GM21723 (cell line): Measurements from ENCODE around the gene ABCB11.

ENCODE experiments used
- ATAC-seq: cut with Tn5 transposase; IDR thresholded peaks from one replicate; pipeline ENCODE4 v1.9.1; 2021; ENCODE audit warnings: mild to moderate bottlenecking, moderate library complexity; ENCODE audit not compliant: unreplicated experiment

Gene ABCB11

GRCh38 chr2:168981651-168982050 is 49.5 kb downstream of the ABCB11 start:
- ATAC-seq: no peak

GRCh38 chr2:168978461-168978861 is 52.7 kb downstream of the ABCB11 start:
- ATAC-seq: no peak

- no peak for ATAC-seq
These were observed 53.5 kb downstream of the ABCB11 start for GRCh38 chr2:168977608-168978007.

DNA sequence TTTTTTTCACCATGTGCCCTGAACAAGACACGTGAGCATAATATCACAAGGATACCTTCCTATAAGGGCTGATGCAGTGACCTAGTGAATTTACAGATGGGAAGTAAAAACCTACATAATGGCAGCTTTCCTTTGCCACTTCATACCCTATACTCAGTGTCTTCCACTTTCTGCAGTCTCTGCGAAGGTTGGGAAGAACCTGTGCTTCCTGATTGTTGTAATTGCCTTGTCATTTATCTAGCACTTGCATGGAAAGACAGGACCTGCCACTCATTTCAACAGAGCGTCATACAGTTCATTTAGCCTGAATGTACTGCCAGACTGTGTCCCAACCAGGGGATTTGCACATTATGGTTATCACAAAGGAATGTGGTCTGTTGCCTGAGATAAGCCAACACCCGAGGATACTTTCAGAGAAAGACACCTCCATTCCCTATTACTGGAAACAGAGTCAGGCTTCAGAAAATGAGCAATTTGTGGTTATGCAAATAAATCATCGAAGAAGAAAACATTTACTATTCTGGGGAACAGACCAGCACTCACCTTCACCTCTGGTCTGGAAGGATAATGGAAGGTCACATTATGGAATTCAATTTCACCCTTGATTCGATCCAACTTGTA is 55.0 kb downstream of the ABCB11 start:
- ATAC-seq: no peak

DNA sequence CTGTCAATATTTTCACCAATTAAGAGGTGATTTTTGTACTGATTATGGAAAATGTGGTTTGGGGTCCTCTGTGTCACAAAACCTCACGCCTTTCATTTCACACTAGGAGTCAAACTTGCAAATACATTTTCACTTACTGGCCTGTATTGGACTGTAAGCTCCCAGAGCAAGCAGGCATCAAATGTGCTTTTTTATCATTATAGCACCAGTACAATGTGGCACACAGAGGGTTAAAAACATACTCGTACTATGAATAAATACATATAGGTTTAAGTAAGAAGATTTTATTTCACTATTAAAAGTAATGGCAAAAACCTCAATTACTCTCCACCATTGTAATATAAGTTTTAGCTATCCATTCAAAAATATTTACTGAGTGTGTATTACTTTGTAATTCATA is 56.7 kb downstream of the ABCB11 start:
- ATAC-seq: no peak

DNA sequence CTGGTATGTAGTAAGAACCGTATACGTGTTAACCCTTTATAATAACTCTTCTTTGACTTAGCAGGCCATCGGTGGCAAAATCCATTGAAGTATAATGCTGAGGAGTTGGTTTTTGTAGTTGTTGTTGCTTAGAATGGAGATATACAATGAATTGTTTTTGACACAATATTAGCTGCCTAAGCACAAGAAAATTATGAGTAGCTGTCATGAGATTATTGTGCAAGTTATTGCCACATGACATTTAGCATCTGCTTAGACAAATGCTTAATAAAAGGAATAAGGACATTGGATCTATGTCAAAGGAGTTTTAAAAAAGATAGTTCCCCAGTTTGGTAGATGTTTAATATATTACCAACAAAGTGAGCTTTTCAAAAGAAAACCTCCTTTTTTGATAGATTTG is 59.9 kb downstream of the ABCB11 start:
- no peak for ATAC-seq

- no peak for ATAC-seq
These were observed 60.4 kb downstream of the ABCB11 start for GRCh38 chr2:168970711-168971233.

GRCh38 chr2:168969865-168970264 is 61.3 kb downstream of the ABCB11 start:
- ATAC-seq: no peak

DNA sequence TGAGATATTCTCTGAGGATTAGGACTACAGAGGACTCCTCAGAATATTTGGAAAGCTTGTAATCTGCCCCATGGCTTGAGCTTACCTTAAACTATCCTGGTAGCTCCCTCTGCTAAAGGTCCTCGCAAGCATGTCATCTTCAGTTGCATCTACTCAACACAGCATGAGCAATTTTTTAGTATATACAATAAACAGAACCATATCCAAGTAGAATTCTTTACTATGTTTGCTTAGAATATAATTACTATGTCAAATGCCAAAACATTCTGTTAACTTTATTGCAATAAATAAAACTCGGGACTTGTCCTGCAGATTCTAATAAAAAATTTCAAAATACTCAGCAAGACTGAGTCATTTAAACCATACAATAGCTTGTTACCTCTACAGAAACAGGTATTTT is 62.8 kb downstream of the ABCB11 start:
- ATAC-seq: no peak

GRCh38 chr2:168964251-168964807 is 66.8 kb downstream of the ABCB11 start:
- ATAC-seq: no peak

GRCh38 chr2:168962636-168963035 is 68.5 kb downstream of the ABCB11 start:
- no peak for ATAC-seq

DNA sequence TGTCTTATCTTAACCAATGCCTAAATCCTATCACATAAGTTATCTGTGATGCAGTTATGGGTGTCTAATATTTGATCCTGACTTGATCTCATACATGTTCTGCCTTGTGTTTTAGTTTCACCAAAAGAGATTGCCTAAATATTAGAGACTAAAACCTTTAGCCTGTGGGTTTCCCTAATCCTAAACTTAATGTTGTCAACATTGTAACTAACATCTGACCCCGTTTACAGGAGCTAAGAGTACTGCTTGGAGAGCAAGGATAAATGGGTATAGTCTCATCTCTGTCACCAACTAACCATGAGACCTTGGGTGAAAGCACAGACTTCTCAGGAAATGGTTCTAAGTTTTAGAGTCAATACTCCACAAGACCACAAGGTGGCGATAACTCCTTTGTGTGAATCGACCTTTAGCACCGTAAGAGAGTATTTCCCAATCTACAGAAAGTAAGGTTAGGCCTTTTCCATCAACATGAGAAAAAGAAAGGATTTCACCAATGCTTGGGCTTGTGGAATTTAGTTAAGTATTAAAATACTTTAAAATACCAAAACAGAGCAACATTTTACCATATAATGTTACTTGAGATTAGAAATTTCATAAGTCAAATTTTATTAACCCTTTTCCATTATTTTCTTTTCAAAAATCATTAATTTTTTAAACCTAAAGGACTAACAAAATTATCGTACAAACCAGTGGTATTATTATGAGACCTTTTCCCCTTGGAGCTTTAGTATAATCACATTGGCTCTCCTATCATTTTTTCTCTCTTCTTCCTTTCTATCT is 69.5 kb downstream of the ABCB11 start:
- ATAC-seq: peak; percentile 92

DNA sequence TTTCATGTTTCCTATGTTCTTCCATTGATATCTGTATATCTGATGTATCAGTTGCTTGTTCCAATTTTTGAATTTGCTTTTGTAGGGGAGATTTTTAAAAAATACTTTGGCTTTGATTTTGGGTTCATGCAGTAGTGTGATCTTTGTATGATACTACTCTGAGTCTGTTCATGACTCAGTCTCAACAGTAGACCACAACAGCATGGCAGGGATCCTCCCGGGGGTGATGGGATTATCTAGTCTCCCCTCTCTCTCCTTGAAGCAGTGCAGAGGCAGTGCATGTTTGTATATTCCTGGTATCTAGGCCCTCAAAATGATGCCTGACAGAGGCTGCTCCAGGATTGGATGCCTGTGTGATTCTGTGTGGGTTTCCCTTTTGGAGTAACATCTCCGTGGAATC is 74.7 kb downstream of the ABCB11 start:
- ATAC-seq: no peak

DNA sequence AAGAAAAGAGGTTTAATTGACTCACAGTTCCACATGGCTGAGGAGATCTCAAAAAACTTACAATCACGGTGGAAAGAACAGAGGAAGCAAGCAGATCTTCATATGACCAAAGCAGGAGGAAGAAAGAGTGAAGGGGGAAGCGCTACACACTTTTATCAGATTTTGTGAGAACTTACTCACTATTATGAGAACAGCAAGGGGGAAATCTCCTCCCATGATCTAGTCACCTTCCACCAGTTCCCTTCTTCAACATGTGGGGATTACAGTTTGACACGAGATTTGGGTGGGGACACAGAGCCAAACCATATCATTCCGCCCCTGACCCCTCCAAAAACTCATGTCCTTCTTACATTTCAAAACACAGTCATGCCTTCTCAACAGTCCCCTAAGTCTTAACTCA is 75.8 kb downstream of the ABCB11 start:
- no peak for ATAC-seq

DNA sequence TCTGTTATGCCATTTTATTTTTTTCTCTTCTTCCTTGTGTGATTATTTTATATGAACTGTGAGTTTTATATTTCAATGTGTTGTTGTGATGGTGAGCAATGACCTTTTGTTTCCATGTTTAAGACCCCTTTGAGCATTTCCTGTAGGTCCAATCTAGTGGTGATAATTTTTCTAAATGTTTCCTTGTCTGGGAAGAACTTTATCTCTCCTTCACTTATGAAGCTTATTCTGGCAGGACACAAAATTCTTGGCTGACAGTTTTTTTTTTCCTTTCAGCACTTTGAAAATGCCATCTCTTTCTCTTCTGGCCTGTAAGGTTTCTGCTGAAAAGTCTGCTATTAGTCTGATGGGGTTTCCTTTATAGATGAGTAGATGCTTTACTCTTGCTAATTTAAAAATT is 76.9 kb downstream of the ABCB11 start:
- ATAC-seq: no peak

DNA sequence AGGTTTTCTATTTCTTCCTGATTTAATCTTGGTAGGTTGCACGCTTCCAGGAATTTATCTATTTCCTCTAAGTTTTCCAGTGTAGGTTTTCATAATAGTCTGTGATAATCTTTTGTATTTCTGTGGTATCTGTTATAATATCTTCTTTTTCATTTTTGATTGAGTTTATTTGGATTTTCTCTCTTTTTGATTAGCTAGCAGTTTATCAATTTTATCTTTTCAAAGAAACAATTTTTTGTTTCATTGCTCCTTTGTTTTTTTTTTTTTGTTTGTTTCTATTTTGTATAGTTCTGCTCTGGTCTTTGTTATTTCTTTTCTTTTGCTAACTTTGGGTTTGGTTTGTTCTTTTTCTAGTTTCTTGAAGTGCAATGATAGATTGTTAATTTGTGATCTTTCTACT is 78.7 kb downstream of the ABCB11 start:
- no peak for ATAC-seq

DNA sequence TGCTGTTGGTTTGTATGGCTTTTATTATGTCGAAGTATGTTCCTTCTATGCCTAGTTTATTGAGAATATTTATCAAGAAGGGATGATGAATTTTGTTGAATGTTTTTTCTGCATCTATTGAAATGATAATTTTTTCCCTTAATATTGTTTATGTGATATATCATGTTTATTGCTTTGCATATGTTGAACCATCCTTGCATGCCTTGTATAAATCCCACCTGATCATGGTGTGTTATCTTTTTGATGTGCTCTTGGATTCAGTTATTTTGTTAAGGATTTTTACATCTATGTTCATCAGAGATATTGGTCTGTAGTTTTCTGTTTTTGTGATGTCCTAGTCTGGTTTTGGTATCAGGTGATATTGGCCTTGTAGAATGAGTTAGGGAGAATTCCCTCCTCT is 79.3 kb downstream of the ABCB11 start:
- ATAC-seq: no peak

DNA sequence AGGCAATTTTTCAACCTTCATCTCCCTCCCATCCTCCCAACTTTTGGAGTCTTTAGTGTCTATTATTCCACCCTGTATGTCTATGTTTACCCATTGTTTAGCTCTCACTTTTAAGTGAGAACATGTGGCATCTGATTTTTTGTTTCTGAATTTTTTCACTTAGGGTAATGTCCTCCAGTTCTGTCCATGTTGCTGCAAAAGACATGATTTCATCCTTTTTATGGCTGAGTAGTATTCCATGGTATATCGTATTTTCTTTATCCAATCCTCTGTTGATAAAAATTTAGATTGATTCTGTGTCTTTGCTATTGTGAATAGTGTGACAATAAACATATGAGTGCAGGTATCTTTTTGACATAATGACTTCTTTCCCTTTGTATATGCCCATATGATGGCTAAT is 81.8 kb downstream of the ABCB11 start:
- no peak for ATAC-seq

GRCh38 chr2:168948621-168949212 is 82.4 kb downstream of the ABCB11 start:
- no peak for ATAC-seq

DNA sequence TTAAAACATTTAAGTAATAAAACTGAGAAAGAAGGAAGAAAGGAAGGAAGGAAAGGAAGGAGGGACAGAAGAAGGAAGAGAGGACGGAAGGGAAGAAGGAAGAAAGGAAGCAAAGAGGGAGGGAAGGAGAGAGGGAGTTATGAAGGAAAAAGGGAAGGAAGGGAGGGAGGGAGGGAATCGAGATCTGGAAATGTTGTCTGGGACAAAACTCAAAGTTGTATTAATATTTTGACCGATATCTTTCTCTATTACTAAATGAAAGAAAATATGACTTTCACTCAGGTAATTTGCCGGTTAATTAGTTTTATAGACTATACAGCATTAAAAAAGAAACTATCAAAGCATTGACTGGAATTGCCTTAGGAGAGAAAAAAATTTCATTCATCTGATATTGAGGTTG is 85.6 kb downstream of the ABCB11 start:
- no peak for ATAC-seq

DNA sequence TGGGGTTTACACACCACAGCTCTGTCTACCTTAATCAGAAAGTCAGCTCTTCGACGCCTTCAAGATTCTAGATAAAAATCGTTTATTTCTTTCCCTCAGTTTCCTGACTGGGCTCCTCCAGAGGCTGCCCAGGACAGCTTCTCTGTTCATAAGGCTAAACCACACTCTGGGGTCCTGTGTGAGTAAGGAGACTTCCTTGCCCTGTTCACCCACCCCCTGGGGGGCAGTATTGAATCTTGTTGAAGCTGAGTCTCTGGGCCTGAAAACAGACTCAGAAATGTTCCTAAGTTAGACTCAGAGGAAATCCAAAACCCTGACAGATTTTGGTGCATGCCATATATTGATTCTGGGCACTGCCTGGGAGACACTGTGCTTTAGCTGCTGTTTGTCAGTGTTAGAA is 87.1 kb downstream of the ABCB11 start:
- ATAC-seq: no peak

DNA sequence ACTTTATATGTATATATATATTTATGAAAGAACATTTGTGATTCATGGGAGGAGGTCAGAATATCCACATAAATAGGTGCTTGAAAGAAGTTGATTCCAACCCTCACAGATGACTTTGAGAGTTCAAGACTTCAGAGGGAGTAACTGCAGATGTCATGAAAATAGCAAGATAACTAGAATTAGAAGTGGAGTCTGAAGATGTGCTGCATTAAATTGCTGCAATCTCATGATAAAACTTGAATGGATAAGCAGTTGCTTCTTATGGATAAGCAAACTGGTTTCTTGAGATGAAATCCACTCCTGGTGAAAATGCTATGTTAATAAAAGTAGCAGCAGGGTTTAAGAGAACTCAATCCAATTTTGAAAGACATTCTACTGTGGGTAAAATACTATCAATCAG is 89.8 kb downstream of the ABCB11 start:
- ATAC-seq: no peak
